ACHN (cell line): ENCODE measurements around the gene NMRK2.
A peak's percentile ranks its signal among the peaks of the same experiment; 100 is the strongest.
"Not testable (repeated sequence)": the region's sequence is repeated elsewhere in the genome, so short reads cannot be mapped to it uniquely, and the experiment has no call there.

Experiments used
- DNase-seq: peaks from one replicate; pipeline ENCODE4 v3.0.0-alpha.2; 2015
- in situ Hi-C: cut with HindIII; loops from 2 replicates; pipeline ENCODE4 v1.10.0; 2017; ENCODE audit warnings: low sequenced_read_pairs, low pct_ligation_motif_present, low pct_unique_long_range_greater_than_20kb

NMRK2 gene

GRCh38 chr19:3958836-3959765 is 26.2 kb downstream of the NMRK2 start:
- no peak for DNase-seq
- in situ Hi-C loops: no loop called here

GRCh38 chr19:3959766-3960131 is 26.9 kb downstream of the NMRK2 start:
- no peak for DNase-seq
- in situ Hi-C loops: no loop called here

- no peak for DNase-seq
- in situ Hi-C loops: no loop called here
These were observed 28.1 kb downstream of the NMRK2 start for GRCh38 chr19:3961007-3961406.

- in situ Hi-C loops: no loop called here
These were observed 30.8 kb downstream of the NMRK2 start for GRCh38 chr19:3963458-3964255.

GRCh38 chr19:3964256-3965194 is 31.7 kb downstream of the NMRK2 start:
- in situ Hi-C loops: no loop called here
- no peak for DNase-seq

More at GRCh38 chr19:3963458-3964255, 30.8 kb downstream of the NMRK2 start:
- no peak for DNase-seq

GRCh38 chr19:3966051-3967017 is 33.5 kb downstream of the NMRK2 start:
- no peak for DNase-seq
- in situ Hi-C loops: no loop called here

- in situ Hi-C loops, DNase-seq: not testable (repeated sequence)
These were observed 35.1 kb downstream of the NMRK2 start for GRCh38 chr19:3967983-3968382.

GRCh38 chr19:3968556-3969434 is 35.9 kb downstream of the NMRK2 start:
- DNase-seq: peak; percentile 97
- in situ Hi-C loops: no loop called here

- DNase-seq: peak; percentile 74
- in situ Hi-C loops: no loop called here
These were observed 36.8 kb downstream of the NMRK2 start for GRCh38 chr19:3969435-3970312.

- in situ Hi-C loops: no loop called here
These were observed 37.5 kb downstream of the NMRK2 start for GRCh38 chr19:3970313-3970807.

GRCh38 chr19:3970808-3971598 is 38.1 kb downstream of the NMRK2 start, which contains the start of gene DAPK3:
TSS of gene DAPK3 (minus strand) at chr19:3971099. CDS start at chr19:3969735, 1,364 bp downstream.
- peak; percentile 96 for DNase-seq
- in situ Hi-C loops: no loop called here

More at GRCh38 chr19:3970313-3970807, 37.5 kb downstream of the NMRK2 start:
- DNase-seq: no peak

- DNase-seq: no peak
- in situ Hi-C loops: no loop called here
These were observed 42.3 kb downstream of the NMRK2 start for GRCh38 chr19:3975144-3975543.

- in situ Hi-C loops: no loop called here
- no peak for DNase-seq
These were observed 42.8 kb downstream of the NMRK2 start for GRCh38 chr19:3975637-3976087.

- DNase-seq: peak; percentile 73
- in situ Hi-C loops: no loop called here
These were observed 43.8 kb downstream of the NMRK2 start for GRCh38 chr19:3976495-3977241.
